GM19468 (cell line): ENCODE results near the gene PPP6R2.

ENCODE experiments used
- ATAC-seq: cut with Tn5 transposase; IDR thresholded peaks from one replicate; pipeline ENCODE4 v1.9.1; 2021; ENCODE audit warnings: mild to moderate bottlenecking, moderate library complexity, moderate number of reproducible peaks; ENCODE audit not compliant: unreplicated experiment; ENCODE audit errors: extremely low read depth

Gene PPP6R2

DNA sequence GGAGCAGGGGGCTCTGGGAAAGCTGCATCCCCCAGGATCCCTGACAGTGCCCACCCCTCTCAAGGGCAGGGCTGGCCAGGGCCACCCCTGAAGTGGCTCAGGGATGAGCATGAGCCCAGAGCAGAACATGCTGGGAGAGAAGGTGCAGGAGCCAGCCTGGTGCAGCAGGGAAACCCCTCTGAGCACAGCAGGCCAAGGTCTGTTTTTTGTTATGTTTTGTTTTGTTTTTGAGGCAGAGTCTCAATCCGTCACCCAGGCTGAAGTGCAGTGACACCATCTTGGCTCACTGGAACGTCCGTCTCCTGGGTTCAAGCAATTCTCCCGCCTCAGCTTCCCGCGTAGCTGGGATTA, 132.5 kb downstream of the PPP6R2 start:
- no peak for ATAC-seq

DNA sequence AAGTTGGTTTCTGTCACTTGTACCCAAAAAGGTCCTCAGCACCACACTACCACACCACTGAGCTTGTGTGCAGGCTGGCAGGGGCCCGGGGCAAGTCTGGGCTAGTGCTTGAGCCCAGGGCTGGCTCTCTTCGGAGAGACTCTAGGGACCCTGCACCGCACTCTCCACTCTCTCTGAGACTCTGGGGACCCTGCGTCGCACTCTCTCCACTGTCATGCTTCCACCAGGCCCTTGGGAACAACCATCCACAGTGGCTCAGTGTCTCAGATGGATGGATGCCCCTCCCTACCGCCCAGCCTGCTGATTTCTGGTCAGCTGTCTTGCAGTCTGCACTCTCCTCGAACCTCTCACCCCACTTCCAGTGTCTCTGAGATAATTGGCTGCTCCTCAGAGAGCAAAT, 133.7 kb downstream of the PPP6R2 start:
- ATAC-seq, result no peak

DNA sequence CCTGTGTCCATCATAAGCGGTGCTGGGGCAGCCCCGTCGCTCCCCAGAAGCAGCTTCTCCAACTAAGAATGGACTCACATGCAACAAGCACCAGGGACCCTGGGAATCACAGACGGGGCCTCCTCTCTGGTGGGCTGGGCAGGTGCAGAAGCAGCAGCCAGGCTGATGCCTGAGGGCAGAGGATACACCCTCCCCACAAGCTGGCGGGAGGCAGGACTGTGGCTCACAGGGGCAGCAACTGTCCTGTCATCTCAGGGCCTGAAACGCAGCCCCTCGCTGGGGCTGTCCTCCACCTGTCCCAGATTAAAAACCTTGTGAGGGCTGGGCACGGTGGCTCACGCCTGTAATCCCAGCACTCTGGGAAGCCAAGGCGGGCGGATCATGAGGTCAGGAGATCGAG, 134.8 kb downstream of the PPP6R2 start:
- no peak for ATAC-seq

GRCh38 chr22:50479721-50480120, 136.6 kb downstream of the PPP6R2 start:
- ATAC-seq, result no peak

DNA sequence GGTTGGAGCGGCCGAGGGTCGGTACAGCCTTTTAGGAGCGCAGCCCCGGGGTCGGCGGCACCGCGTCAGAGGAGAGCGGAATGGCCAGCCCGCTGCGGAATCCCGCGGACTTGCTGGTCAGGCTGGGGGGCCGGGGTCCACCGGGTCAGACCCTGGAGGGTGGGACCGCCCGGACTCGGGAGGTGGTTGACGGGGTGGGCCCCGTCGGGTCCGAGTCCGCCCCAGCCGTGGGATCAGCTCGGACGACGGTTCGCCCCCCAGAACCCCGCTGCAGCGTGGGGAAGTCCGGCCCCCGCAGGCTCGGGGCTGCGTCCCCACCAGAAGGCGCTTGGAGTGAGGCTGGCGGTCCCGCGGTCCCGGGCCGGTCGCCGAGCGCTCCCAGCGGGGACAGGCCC, 137.9 kb downstream of the PPP6R2 start:
- no peak for ATAC-seq

GRCh38 chr22:50481440-50482106, 138.4 kb downstream of the PPP6R2 start, which contains the start of gene ADM2:
Gene ADM2, plus strand, starts transcription at chr22:50481543. Its CDS starts 305 bp downstream, at chr22:50481848.
- ATAC-seq, result no peak

- no peak for ATAC-seq
Measured at GRCh38 chr22:50482107-50483074, 139.3 kb downstream of the PPP6R2 start.

DNA sequence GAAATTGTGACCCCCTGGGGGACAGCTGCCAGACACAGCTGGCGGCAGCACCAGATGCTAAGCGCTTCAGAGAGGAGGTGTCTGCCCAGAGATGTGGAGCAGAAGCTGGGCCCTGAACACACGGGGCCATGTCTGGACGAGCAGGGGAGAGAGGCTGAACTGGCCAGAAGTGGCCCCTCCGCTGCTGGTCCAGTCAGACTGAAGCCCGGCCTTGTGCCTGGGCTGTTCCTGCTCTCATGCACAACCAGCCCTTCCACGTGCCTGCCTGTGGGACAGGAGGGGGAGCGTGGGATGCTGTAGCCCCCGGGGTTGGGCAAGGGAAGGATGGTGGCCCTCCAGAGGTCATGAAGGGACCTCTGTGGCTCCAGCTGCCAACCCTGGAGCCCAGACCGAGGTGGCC, 140.0 kb downstream of the PPP6R2 start:
- ATAC-seq, result no peak

DNA sequence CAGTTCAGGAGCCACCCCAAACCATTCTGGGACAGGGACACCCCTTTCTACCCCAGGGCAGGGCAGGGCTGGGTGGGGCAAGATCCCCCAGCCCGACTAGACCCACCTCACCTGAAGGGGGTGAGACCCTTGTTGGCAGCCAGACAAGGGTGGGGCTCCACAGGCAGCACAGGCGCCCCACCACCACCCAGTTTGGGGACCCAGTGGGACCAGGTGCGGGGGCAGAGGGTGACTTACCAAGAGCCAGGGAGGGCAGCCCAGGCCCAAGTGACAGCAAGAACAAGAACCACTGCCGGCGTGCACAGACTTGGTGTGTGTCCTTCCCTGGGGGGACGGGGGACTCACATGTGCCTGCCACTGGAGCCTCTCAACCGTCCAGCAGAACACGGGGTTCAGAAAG, 140.4 kb downstream of the PPP6R2 start:
- ATAC-seq, result no peak

DNA sequence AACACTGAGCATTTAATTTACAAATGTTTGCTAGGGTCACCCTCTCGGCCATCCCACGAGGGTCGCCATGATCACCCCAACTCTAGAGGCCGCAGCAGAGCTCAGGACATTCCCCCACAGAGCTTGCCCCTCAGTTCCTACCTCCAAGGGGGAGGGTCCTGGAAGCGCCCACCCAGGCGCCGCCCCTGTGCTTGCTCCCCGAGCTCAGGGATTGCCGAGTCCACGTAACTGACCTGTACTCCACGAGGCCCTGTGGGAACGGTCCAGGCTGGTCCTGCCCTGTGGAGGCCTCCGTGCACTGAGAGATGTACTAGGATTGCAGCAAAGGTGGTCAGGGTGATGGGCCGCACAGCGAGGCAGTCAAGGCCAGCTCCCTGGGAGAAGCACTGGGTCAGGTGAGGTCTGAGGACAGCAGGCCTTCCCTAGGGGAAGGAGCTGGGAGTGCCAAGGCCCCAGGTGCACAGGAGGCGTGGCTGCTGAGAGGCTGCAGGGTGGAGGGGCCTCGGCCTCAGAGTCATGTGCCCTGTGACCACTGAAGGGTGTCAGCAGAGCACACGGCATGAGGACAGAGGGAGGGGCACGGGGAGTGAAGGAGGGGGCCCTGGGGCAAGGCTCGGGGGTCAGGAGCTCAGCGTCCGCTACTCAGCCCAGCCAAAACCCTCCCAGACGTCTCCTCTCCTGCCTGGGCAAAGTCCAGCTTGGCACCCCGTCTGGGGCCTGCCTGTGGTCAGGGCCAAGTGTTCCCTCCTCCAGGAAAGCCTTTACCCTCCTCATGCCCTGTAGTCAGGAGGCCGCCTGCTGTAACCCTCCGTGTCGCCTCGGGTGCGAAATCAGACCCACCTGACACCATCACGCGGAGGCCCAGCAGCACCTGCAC, 141.1 kb downstream of the PPP6R2 start:
- ATAC-seq, result no peak

GRCh38 chr22:50485221-50486131, 142.3 kb downstream of the PPP6R2 start:
- no peak for ATAC-seq

DNA sequence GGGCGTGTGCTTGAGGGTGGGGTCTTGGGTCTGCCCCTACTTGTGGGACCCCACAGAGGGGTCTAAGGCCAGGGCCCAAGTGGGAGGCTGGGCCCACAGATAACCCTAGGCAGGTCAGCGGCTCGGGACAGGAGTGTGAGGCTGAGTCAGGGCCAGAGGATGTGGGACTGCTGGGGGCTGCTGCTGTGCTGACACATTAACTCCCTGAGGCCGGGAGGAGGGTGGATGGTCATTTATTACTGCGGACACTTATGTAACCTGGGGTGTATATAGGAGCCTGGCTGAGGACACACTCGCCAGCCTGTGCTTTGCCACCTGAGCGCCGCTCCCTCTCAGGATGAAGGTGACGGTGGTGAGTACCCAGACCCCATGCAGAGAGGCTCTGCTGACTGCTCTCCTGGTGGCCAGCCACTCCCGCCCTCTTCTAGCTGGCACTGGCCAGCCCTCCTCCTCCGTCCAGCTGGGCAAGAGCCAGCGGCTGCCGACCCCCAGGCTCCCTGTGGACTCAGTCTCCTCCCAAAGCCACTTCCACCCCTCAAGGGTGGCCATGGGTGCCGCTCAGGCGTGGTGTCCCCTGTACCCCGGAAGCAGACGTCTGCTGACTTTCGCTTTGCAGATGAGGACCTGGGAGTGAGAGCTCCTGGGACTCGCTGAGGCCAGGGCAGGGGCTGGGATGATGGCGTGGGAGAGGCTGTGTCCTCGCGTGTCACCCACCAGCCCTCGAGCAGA, 143.6 kb downstream of the PPP6R2 start, which contains the start of gene MIOX:
MIOX (plus strand) TSS at position 299 of the 729 bp plus-strand sequence; CDS start at position 338, 39 bp downstream.
- ATAC-seq, result no peak

GRCh38 chr22:50487290-50488005, 144.3 kb downstream of the PPP6R2 start:
- ATAC-seq, result no peak

GRCh38 chr22:50488006-50488677, 145.0 kb downstream of the PPP6R2 start:
- no peak for ATAC-seq

DNA sequence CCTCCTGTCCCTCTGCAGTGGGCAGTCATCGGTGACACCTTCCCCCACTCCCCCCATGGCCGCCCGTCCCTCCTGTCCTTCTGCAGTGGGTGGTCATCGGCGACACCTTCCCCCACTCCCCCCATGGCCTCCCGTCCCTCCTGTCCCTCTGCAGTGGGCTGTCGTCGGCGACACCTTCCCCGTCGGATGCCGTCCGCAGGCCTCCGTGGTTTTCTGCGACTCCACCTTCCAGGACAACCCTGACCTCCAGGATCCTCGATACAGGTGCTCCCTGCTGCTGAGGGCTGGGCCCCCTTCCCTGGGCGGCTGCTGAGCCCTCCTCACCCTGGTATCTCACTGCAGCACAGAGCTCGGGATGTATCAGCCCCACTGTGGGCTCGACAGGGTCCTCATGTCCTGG, 145.8 kb downstream of the PPP6R2 start:
- no peak for ATAC-seq

- ATAC-seq, result no peak
Measured at GRCh38 chr22:50489363-50490243, 146.5 kb downstream of the PPP6R2 start.
